Mesenchymal stem cell (in vitro differentiated cells and primary cell): Measurements from ENCODE around the gene LDLRAD3.

Experiments
- DNase-seq: peaks from one replicate; pipeline ENCODE4 v3.0.0-alpha.2; 2013
- H2AFZ ChIP-seq: one replicate; pipeline ENCODE4 v1.6.1; 2013; ENCODE audit warnings: low read depth, mild to moderate bottlenecking, control low read depth, inconsistent platforms, low read length, moderate library complexity
- H2AK5ac ChIP-seq: 2 replicates; pipeline ENCODE4 v1.6.1; 2013; ENCODE audit warnings: low read length, moderate library complexity, mild to moderate bottlenecking, inconsistent platforms; ENCODE audit not compliant: severe bottlenecking
- H2BK120ac ChIP-seq: one replicate; pipeline ENCODE4 v1.6.1; 2013; ENCODE audit warnings: low read depth, mild to moderate bottlenecking, inconsistent platforms, low read length, moderate library complexity
- H2BK12ac ChIP-seq, 2 experiments: one replicate each; pipeline ENCODE4 v1.6.1; 2013; ENCODE audit warnings: inconsistent platforms in 2 of 2, low read length in 2 of 2, mild to moderate bottlenecking in 2 of 2, moderate library complexity in 2 of 2, control low read depth in 1 of 2
- H2BK15ac ChIP-seq: one replicate; pipeline ENCODE4 v1.6.1; 2013; ENCODE audit warnings: mild to moderate bottlenecking, low read depth, inconsistent platforms; ENCODE audit not compliant: poor library complexity, severe bottlenecking
- H2BK5ac ChIP-seq: 2 replicates; pipeline ENCODE4 v1.6.1; 2013; ENCODE audit warnings: low read depth, mild to moderate bottlenecking, low read length, control low read depth, inconsistent platforms; ENCODE audit not compliant: poor library complexity, severe bottlenecking
- H3K14ac ChIP-seq, 2 experiments: one replicate each; pipeline ENCODE4 v1.6.1; 2013; ENCODE audit warnings: inconsistent platforms in 2 of 2, low read length in 2 of 2, control low read depth in 1 of 2, mild to moderate bottlenecking in 1 of 2, moderate library complexity in 1 of 2
- H3K18ac ChIP-seq, 2 experiments: one replicate each; pipeline ENCODE4 v1.6.1; 2013; ENCODE audit warnings: inconsistent platforms in 2 of 2, low read length in 2 of 2, control low read depth in 1 of 2, low read depth in 1 of 2, mild to moderate bottlenecking in 1 of 2
- H3K23ac ChIP-seq, 2 experiments: one replicate each; pipeline ENCODE4 v1.6.1; 2013; ENCODE audit warnings: inconsistent platforms in 2 of 2, low read length in 2 of 2, mild to moderate bottlenecking in 2 of 2, moderate library complexity in 2 of 2, control low read depth in 1 of 2
- H3K27ac ChIP-seq: 2 replicates; pipeline ENCODE4 v1.5.1; 2013; ENCODE audit warnings: mild to moderate bottlenecking, moderate library complexity, low read length, control low read depth, inconsistent platforms; ENCODE audit not compliant: poor library complexity, severe bottlenecking
- H3K27me3 ChIP-seq, 2 experiments: 2 replicates each; pipeline versions ENCODE4 v1.6.1 to v1.7.0; 2013; ENCODE audit warnings: low read length in 2 of 2, mild to moderate bottlenecking in 2 of 2, moderate library complexity in 2 of 2, control low read depth in 1 of 2, inconsistent platforms in 1 of 2; ENCODE audit not compliant: control insufficient read depth in 1 of 2, insufficient read depth in 1 of 2
- H3K36me3 ChIP-seq, 2 experiments: 2 replicates each; pipeline versions ENCODE4 v1.6.1 to v1.7.0; 2013; ENCODE audit warnings: low read length in 2 of 2, control low read depth in 1 of 2, inconsistent platforms in 1 of 2, low read depth in 1 of 2, mild to moderate bottlenecking in 1 of 2; ENCODE audit not compliant: insufficient read depth in 2 of 2, control insufficient read depth in 1 of 2
- H3K4ac ChIP-seq, 2 experiments: one replicate each; pipeline ENCODE4 v1.6.1; 2013; ENCODE audit warnings: inconsistent platforms in 2 of 2, low read length in 2 of 2, mild to moderate bottlenecking in 2 of 2, moderate library complexity in 2 of 2, control low read depth in 1 of 2, low read depth in 1 of 2
- H3K4me1 ChIP-seq: 2 replicates; pipeline ENCODE4 v1.6.1; 2013; ENCODE audit warnings: low read depth, low read length, control low read depth; ENCODE audit not compliant: control insufficient read depth, insufficient read depth
- H3K4me2 ChIP-seq: 2 replicates; pipeline ENCODE4 v1.6.1; 2013; ENCODE audit warnings: low read length, mild to moderate bottlenecking, inconsistent platforms; ENCODE audit not compliant: poor library complexity, severe bottlenecking
- H3K4me3 ChIP-seq, 2 experiments: 2 replicates each; pipeline versions ENCODE4 v1.5.1 to v1.7.0; 2013; ENCODE audit warnings: low read length in 2 of 2, mild to moderate bottlenecking in 2 of 2, control low read depth in 1 of 2, low read depth in 1 of 2; ENCODE audit not compliant: insufficient read depth in 1 of 2
- H3K79me1 ChIP-seq: replicated peaks from 2 replicates; pipeline ENCODE4 v1.6.1; 2013; ENCODE audit warnings: mild to moderate bottlenecking, control low read depth, low read length, inconsistent platforms; ENCODE audit not compliant: poor library complexity, severe bottlenecking
- H3K9ac ChIP-seq: 2 replicates; pipeline ENCODE4 v1.7.0; 2013; ENCODE audit warnings: mild to moderate bottlenecking, low read length, moderate library complexity
- H3K9me3 ChIP-seq: 2 replicates; pipeline ENCODE4 v1.7.0; 2013; ENCODE audit warnings: mild to moderate bottlenecking, low read length; ENCODE audit not compliant: control insufficient read depth
- H4K8ac ChIP-seq: one replicate; pipeline ENCODE4 v1.6.1; 2013; ENCODE audit warnings: inconsistent platforms, mild to moderate bottlenecking, low read length, moderate library complexity
- H4K91ac ChIP-seq: one replicate; pipeline ENCODE4 v1.6.1; 2013; ENCODE audit warnings: mild to moderate bottlenecking, low read length, inconsistent platforms
- WGBS: methylation state at CpG from one replicate; pipeline ENCODE4 v1.1.7; 2013; ENCODE audit warnings: mixed read lengths; 5-methylcytosine and 5-hydroxymethylcytosine counted together

LDLRAD3 gene

DNA sequence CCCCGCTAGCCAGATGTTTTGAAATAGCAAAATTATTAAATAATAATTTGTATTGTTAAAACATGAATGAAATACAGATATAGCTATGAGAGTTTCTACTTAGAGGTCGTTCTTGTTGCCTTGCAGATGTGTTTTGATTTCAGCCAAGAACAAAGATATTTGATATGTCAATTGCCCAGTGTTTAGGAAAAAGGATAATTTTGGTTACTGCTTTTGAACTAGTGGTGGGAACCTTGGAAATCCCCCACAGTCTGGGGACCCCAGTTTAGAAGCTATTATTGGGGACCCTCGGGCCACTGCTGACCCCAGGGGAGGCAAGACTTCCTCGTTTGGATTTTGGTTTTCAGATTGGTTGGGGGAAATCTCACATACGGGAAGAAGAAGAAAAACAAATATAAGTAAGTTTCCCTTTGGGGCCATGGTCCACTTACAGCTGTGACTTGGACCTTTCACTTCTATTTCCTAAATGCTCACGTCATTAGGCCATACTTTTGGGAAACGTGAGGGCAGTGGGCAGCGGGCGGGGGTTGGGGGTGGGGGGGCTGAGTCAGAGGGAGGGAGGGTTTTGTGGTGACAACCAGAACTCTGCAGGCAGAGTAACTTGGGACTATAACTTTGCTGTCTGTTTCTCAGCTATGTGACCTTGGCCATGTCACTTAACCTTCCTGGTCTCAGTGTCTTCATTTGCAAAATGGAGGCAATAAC, 37.0 kb downstream of the LDLRAD3 start:
- Histone ChIP-seq H3K23ac (no peak overlapping the region), H3K4me1 (peaks cover 7% of the 10 kb centered on the region), H2BK12ac (no peak overlapping the region), H3K4me3 (no peak overlapping the region), H4K8ac (no peak overlapping the region), H3K4me2 (no peak overlapping the region), H2AK5ac (no peak overlapping the region), H3K9me3 (no peaks in the 10 kb centered on the region), H4K91ac (no peak overlapping the region), H3K4ac (no peak overlapping the region), H3K18ac (no peak overlapping the region), H2BK120ac (no peak overlapping the region), H2BK15ac (no peak overlapping the region), H3K14ac (no peak overlapping the region), H2BK5ac (no peak overlapping the region), H3K36me3 (no peaks in the 10 kb centered on the region), H3K27me3 (no peaks in the 10 kb centered on the region), H3K9ac (no peak overlapping the region), H2AFZ (no peak overlapping the region), H3K79me1 (peaks cover 30% of the 10 kb centered on the region), H3K27ac (no peak overlapping the region)
- peak; percentile 28 for DNase-seq
- WGBS: 58% methylated on average over 7 of the region's 9 CpGs

GRCh38 chr11:35981581-35981980, 37.7 kb downstream of the LDLRAD3 start:
- 92% methylated on average over 7 of the region's 7 CpGs for WGBS
- H4K91ac ChIP-seq: no peak overlapping the region
- H3K4me3 ChIP-seq: no peak overlapping the region

GRCh38 chr11:35982061-35982460, 38.2 kb downstream of the LDLRAD3 start:
- Histone ChIP-seq H3K4ac (no peak overlapping the region), H2AFZ (no peak overlapping the region), H4K91ac (no peak overlapping the region), H2BK5ac (no peak overlapping the region), H2BK120ac (no peak overlapping the region), H3K9me3 (no peaks in the 10 kb centered on the region), H3K4me1 (peaks cover 7% of the 10 kb centered on the region), H2AK5ac (peak overlapping the region; percentile 5), H3K4me3 (no peak overlapping the region), H3K36me3 (no peaks in the 10 kb centered on the region), H3K4me2 (no peak overlapping the region), H3K79me1 (peaks cover 33% of the 10 kb centered on the region), H3K27ac (no peak overlapping the region), H3K18ac (no peak overlapping the region), H2BK15ac (no peak overlapping the region), H3K9ac (no peak overlapping the region), H3K14ac (no peak overlapping the region), H3K27me3 (no peaks in the 10 kb centered on the region), H4K8ac (no peak overlapping the region), H2BK12ac (no peak overlapping the region), H3K23ac (no peak overlapping the region)
- WGBS: 94% methylated on average over 8 of the region's 8 CpGs
- no peak for DNase-seq

More at GRCh38 chr11:35981581-35981980, 37.7 kb downstream of the LDLRAD3 start:
- DNase-seq: no peak
- Histone ChIP-seq H3K27ac (no peak overlapping the region), H2BK15ac (no peak overlapping the region), H2AFZ (no peak overlapping the region), H3K18ac (no peak overlapping the region), H2BK5ac (no peak overlapping the region), H3K4me2 (no peak overlapping the region), H3K4me1 (peaks cover 7% of the 10 kb centered on the region), H2AK5ac (no peak overlapping the region), H3K4ac (no peak overlapping the region), H3K79me1 (peaks cover 29% of the 10 kb centered on the region), H4K8ac (no peak overlapping the region), H3K23ac (no peak overlapping the region), H3K9ac (no peak overlapping the region), H2BK120ac (no peak overlapping the region), H3K9me3 (no peaks in the 10 kb centered on the region), H2BK12ac (no peak overlapping the region), H3K36me3 (no peaks in the 10 kb centered on the region), H3K14ac (no peak overlapping the region), H3K27me3 (no peaks in the 10 kb centered on the region)

- Histone ChIP-seq H3K27me3 (no peaks in the 10 kb centered on the region), H3K9ac (no peak overlapping the region), H3K18ac (no peak overlapping the region), H4K8ac (no peak overlapping the region), H2AFZ (no peak overlapping the region), H3K4me2 (no peak overlapping the region), H3K14ac (no peak overlapping the region), H2BK120ac (no peak overlapping the region), H3K23ac (no peak overlapping the region), H2BK15ac (no peak overlapping the region), H3K79me1 (peaks cover 34% of the 10 kb centered on the region), H2AK5ac (no peak overlapping the region), H4K91ac (no peak overlapping the region), H3K4me1 (peaks cover 3% of the 10 kb centered on the region), H3K36me3 (no peaks in the 10 kb centered on the region), H2BK5ac (no peak overlapping the region), H3K9me3 (peaks cover 2% of the 10 kb centered on the region), H3K4ac (no peak overlapping the region), H2BK12ac (no peak overlapping the region), H3K27ac (no peak overlapping the region), H3K4me3 (no peak overlapping the region)
- WGBS: no CpG with 5 or more reads among the region's 1 CpG
- DNase-seq: peak; percentile 18
Observed at GRCh38 chr11:35983981-35984380, 40.1 kb downstream of the LDLRAD3 start.
